AG04449 (cell line): ENCODE data around the gene HS3ST3B1.

Experiments
- CTCF ChIA-PET: fragments of 350-600 bp; formaldehyde crosslinking; extraction: SDS; loops from one replicate; lab custom pipeline; 2021; ENCODE audit warnings: antibody characterized with exemption; lab: Yijun Ruan, JAX
- POLR2A ChIA-PET: fragments of 400-600, 350-600 bp; formaldehyde crosslinking; extraction: SDS; loops from one replicate; lab custom pipeline; 2020; ENCODE audit warnings: antibody characterized with exemption, inconsistent platforms; lab: Yijun Ruan, JAX
- DNase-seq: peaks from one replicate; pipeline ENCODE4 v3.0.0-alpha.2; 2010; ENCODE audit warnings: low read depth, low spot score
- H3K4me3 ChIP-seq: 2 replicates; pipeline ENCODE4 v1.5.1; 2011; ENCODE audit warnings: low read depth, mild to moderate bottlenecking, control low read depth, low read length
- CTCF ChIP-seq: IDR thresholded peaks from one replicate; pipeline ENCODE4 v1.5.1; 2011; ENCODE audit warnings: mild to moderate bottlenecking, moderate library complexity, low read length, control low read depth, inconsistent platforms; ENCODE audit not compliant: insufficient read depth; ENCODE audit errors: missing control alignments

Gene HS3ST3B1

GRCh38 chr17:14305785-14306496 lies 5.1 kb downstream of the HS3ST3B1 start:
- ChIA-PET POLR2A (no interaction called here), CTCF (interaction anchor here (0.8 to 2.7 kb wide), 4 partner anchors 613 to 1276 kb away, joined by 3 to 10 read pairs (median 6); no protein-coding TSS in a partner anchor)
- no peak for DNase-seq
- no peak for TF ChIP-seq CTCF
- peak overlapping the region; percentile 23 for H3K4me3 ChIP-seq

- ChIA-PET POLR2A (no interaction called here), CTCF (interaction anchor here (0.8 to 2.7 kb wide), 4 partner anchors 613 to 1276 kb away, joined by 3 to 10 read pairs (median 6); no protein-coding TSS in a partner anchor)
- H3K4me3 ChIP-seq, result no peak overlapping the region
- DNase-seq, result no peak
- TF ChIP-seq CTCF, result no peak
Observed at GRCh38 chr17:14306596-14306995, 5.7 kb downstream of the HS3ST3B1 start.

GRCh38 chr17:14307560-14308024 lies 6.7 kb downstream of the HS3ST3B1 start:
- peak; percentile 56 for DNase-seq
- TF ChIP-seq CTCF, result no peak
- peak overlapping the region; percentile 45 for H3K4me3 ChIP-seq
- CTCF ChIA-PET, result interaction anchor here (2.3 kb wide), 1 partner anchor 709 kb away, joined by 8 read pairs; no protein-coding TSS in a partner anchor
- POLR2A ChIA-PET, result no interaction called here

GRCh38 chr17:14308636-14308964 lies 7.7 kb downstream of the HS3ST3B1 start:
- CTCF ChIA-PET, result interaction anchor here (1.3 kb wide), 1 partner anchor 617 kb away, joined by 6 read pairs; no protein-coding TSS in a partner anchor
- POLR2A ChIA-PET, result no interaction called here

GRCh38 chr17:14308965-14309879 lies 8.3 kb downstream of the HS3ST3B1 start:
- H3K4me3 ChIP-seq, result peak overlapping the region; percentile 55
- POLR2A ChIA-PET, result interaction anchor here (1.0 to 1.1 kb wide), 3 partner anchors 8 to 10 kb away, joined by 3 to 5 read pairs (median 3); partner anchors contain the start of gene HS3ST3B1
- CTCF ChIA-PET, result interaction anchor here (1.3 kb wide), 1 partner anchor 617 kb away, joined by 6 read pairs; no protein-coding TSS in a partner anchor
- DNase-seq, result peak; percentile 47
- TF ChIP-seq CTCF, result no peak

More at GRCh38 chr17:14308636-14308964, 7.7 kb downstream of the HS3ST3B1 start:
- no peak for DNase-seq
- no peak for TF ChIP-seq CTCF
- peak overlapping the region; percentile 55 for H3K4me3 ChIP-seq
